ENCODE results near the gene UQCR11. TPM values are rescaled to one million over a fixed set of nuclear protein-coding genes. Genes with fewer than 3 reads are reported as not detected.

UQCR11 gene
- total RNA-seq, 3 donors from 2014 or later = 59.6 to 117 (median 63.4) TPM

DNA sequence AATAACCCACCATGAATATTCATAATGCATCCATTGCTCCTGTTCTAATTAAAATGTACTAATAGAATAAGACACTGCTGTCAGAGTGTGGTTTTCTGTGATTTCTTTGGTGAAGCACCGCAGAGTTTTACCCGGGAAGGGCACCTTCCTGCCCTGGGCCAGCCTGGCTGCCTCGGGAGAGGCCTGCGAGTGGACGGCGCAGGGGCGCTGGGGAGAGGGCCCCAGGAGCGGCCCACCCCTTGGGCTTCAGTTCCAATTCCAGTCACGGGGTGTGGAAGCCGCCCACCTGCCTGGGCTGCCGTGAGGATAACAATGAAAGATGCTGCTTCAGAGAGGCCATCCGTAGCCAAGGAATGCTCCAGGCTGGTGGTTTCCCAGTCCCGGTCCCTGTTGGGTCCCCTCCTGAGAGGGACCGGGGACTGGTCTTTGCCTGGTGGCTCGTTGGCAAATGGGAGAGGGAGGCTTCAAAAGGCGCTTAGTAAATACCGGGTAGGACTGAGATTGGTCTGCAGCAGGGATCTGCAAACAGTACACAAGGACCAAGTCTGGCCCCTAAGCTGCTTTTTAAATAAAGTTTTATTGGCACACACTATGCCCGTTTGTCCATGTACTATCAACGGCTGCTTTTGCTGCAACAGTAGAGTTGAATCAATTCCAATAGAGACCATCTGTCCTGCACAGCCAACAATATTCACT lies 29.1 kb upstream of the UQCR11 start:
- intact Hi-C loops (cut with DNase I; ENCODE audit: low total_unique reads) = no loop called here
- no peaks in the 10 kb centered on the region for H3K9me3 ChIP-seq
- H3K27ac ChIP-seq = no peak overlapping the region
- TF ChIP-seq POLR2AphosphoS5 (IDR thresholded peaks at IDR 0.05) (no peak), POLR2A (IDR thresholded peaks at IDR 0.05) (no peak)
- TF ChIP-seq, protein P1, sequence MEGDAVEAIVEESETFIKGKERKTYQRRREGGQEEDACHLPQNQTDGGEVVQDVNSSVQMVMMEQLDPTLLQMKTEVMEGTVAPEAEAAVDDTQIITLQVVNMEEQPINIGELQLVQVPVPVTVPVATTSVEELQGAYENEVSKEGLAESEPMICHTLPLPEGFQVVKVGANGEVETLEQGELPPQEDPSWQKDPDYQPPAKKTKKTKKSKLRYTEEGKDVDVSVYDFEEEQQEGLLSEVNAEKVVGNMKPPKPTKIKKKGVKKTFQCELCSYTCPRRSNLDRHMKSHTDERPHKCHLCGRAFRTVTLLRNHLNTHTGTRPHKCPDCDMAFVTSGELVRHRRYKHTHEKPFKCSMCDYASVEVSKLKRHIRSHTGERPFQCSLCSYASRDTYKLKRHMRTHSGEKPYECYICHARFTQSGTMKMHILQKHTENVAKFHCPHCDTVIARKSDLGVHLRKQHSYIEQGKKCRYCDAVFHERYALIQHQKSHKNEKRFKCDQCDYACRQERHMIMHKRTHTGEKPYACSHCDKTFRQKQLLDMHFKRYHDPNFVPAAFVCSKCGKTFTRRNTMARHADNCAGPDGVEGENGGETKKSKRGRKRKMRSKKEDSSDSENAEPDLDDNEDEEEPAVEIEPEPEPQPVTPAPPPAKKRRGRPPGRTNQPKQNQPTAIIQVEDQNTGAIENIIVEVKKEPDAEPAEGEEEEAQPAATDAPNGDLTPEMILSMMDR (IDR thresholded peaks at IDR 0.05) = no peak
- no peak for DNase-seq (ENCODE audit: low spot score in 2 of 2)
- H3K36me3 ChIP-seq = no peaks in the 10 kb centered on the region
- H3K4me3 ChIP-seq = no peak overlapping the region
- H3K4me1 ChIP-seq = no peaks in the 10 kb centered on the region
- no peaks in the 10 kb centered on the region for H3K27me3 ChIP-seq

- no peak for DNase-seq (ENCODE audit: low spot score in 2 of 2)
- no peaks in the 10 kb centered on the region for H3K9me3 ChIP-seq
- H3K27me3 ChIP-seq = no peaks in the 10 kb centered on the region
- H3K4me3 ChIP-seq = no peak overlapping the region
- TF ChIP-seq POLR2AphosphoS5 (IDR thresholded peaks at IDR 0.05) = no peak
- TF ChIP-seq, protein P1 (IDR thresholded peaks at IDR 0.05) = no peak
- TF ChIP-seq POLR2A (IDR thresholded peaks at IDR 0.05) = no peak
- intact Hi-C loops (cut with DNase I; ENCODE audit: low total_unique reads) = no loop called here
- no peaks in the 10 kb centered on the region for H3K4me1 ChIP-seq
- no peaks in the 10 kb centered on the region for H3K36me3 ChIP-seq
- H3K27ac ChIP-seq = no peak overlapping the region
These were observed 28.1 kb upstream of the UQCR11 start for GRCh38 chr19:1633269-1633826.

DNA sequence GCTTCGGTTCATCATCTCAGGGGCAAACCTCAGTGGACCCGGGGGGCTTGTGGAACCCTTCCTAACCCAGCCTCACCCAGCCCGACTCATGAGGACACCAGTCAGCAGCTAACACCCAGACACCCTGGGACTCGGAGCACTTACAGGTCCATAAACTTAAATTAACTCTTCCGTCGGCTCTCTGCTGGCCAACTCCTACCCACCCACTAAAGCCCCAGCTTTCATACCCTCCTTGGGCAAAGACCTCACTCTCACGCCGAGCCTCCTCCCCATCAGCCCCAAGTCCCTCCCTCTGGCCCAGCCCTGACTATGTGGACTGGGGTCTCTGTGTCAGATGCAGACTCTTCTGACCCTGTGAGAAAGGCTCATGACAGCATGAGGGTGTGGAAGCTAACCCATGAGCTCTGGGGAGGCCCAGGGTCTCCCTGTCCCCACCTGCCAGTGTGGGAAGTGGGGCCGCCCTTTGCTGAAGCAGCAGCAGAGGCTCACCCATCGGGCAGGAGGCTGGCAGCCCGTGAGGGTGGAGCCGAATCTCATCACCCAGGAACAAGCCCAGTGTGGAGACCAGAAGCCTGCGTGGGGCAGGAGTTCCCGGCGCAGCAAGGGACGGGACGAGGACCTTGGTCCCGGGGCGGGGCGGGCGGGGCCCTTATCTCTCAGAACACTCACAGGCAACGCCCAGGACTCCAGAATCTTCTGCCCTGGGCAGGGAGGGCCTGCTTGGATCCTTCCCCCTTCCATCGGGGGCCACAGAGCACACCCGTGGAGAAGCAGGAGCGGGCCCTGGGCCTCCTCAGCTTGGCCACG lies 27.4 kb upstream of the UQCR11 start:
- no peak overlapping the region for H3K27ac ChIP-seq
- no peaks in the 10 kb centered on the region for H3K27me3 ChIP-seq
- DNase-seq (ENCODE audit: low spot score in 2 of 2) = no peak
- no peaks in the 10 kb centered on the region for H3K4me1 ChIP-seq
- no peaks in the 10 kb centered on the region for H3K9me3 ChIP-seq
- no peak for TF ChIP-seq POLR2A (IDR thresholded peaks at IDR 0.05)
- TF ChIP-seq, protein P1 (IDR thresholded peaks at IDR 0.05) = no peak
- no peak for TF ChIP-seq POLR2AphosphoS5 (IDR thresholded peaks at IDR 0.05)
- H3K4me3 ChIP-seq = no peak overlapping the region
- intact Hi-C loops (cut with DNase I; ENCODE audit: low total_unique reads) = no loop called here
- H3K36me3 ChIP-seq = no peaks in the 10 kb centered on the region

DNA sequence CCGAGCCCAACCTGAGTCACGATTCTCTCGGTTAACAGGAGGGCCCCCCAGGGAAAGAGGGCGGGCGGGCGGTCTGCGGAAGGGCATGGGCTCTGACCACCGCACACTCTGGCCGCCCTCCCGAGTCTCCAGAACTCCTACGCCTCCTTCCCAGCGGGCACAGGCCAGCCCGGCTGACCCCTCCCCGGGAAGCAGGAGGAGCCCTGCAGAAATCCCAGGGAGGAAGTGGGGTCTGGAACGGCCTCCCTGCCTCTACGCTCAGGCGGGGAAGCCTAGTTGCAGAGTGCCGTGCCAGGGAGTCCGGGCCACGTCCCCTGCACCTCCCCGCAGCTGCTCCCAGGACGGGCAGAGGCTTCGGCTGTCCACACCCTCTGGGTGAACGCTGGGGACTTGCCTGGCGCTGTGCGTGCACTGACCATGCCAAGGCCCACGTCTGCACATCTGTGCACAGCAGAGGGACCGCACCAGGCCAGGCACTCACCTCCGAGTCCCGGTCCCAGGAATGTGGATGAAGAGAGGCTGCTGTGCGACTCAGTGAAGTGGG lies 26.4 kb upstream of the UQCR11 start:
- Histone ChIP-seq H3K27ac (no peak overlapping the region), H3K36me3 (no peaks in the 10 kb centered on the region), H3K4me1 (no peaks in the 10 kb centered on the region), H3K27me3 (no peaks in the 10 kb centered on the region), H3K9me3 (no peaks in the 10 kb centered on the region), H3K4me3 (no peak overlapping the region)
- DNase-seq (ENCODE audit: low spot score in 2 of 2) = no peak
- TF ChIP-seq POLR2A (IDR thresholded peaks at IDR 0.05) = no peak
- TF ChIP-seq, protein P1 (IDR thresholded peaks at IDR 0.05) = no peak
- TF ChIP-seq POLR2AphosphoS5 (IDR thresholded peaks at IDR 0.05) = no peak
- intact Hi-C loops (cut with DNase I; ENCODE audit: low total_unique reads) = no loop called here
